Measurements from ENCODE around the gene PAK5. TPM values are rescaled to one million over a fixed set of nuclear protein-coding genes. Genes with fewer than 3 reads are reported as not detected.

PAK5 gene
- total RNA-seq, 4 donors from 2014 or later, result not detected

- Histone ChIP-seq H3K27ac (no peak overlapping the region), H3K27me3 (no peaks in the 10 kb centered on the region), H3K4me3 (no peak overlapping the region), H3K9me3 (no peaks in the 10 kb centered on the region), H3K36me3 (no peaks in the 10 kb centered on the region), H3K4me1 (no peaks in the 10 kb centered on the region)
- intact Hi-C loops (cut with DNase I; ENCODE audit: low total_unique reads), result no loop called here
- 51 to 63% methylated on average over 4 of the region's 4 CpGs for WGBS, 2 donors (ENCODE audit: low coverage in 1 of 2)
- no peak for DNase-seq
- in situ Hi-C loops (cut with MboI; ENCODE audit: low pct_ligation_motif_present in 1 of 4, low pct_unique_long_range_greater_than_20kb in 1 of 4, low sequenced_read_pairs in 3 of 4), result no loop called here
- TF ChIP-seq CTCF (IDR thresholded peaks at IDR 0.05), result no peak
- TF ChIP-seq POLR2A (IDR thresholded peaks at IDR 0.05), result no peak
- TF ChIP-seq EP300 (IDR thresholded peaks at IDR 0.05; ENCODE audit: low read depth), result no peak
- TF ChIP-seq POLR2AphosphoS5 (IDR thresholded peaks at IDR 0.05), result no peak
Measured at GRCh38 chr20:9668381-9668780, 170.5 kb downstream of the PAK5 start.

GRCh38 chr20:9663423-9663822, 175.5 kb downstream of the PAK5 start:
- in situ Hi-C loops (cut with MboI; ENCODE audit: low pct_ligation_motif_present in 1 of 4, low pct_unique_long_range_greater_than_20kb in 1 of 4, low sequenced_read_pairs in 3 of 4) (no loop called here), intact Hi-C loops (cut with DNase I; ENCODE audit: low total_unique reads) (no loop called here)
- DNase-seq, result no peak
- Histone ChIP-seq H3K36me3 (no peaks in the 10 kb centered on the region), H3K4me3 (no peak overlapping the region), H3K4me1 (no peaks in the 10 kb centered on the region), H3K27me3 (no peaks in the 10 kb centered on the region), H3K27ac (no peak overlapping the region), H3K9me3 (no peaks in the 10 kb centered on the region)
- WGBS, 2 donors (ENCODE audit: low coverage in 1 of 2), result 76 to 77% methylated on average over 3 of the region's 3 CpGs
- TF ChIP-seq CTCF (IDR thresholded peaks at IDR 0.05), result no peak

GRCh38 chr20:9660236-9660868, 178.5 kb downstream of the PAK5 start:
- no peaks in the 10 kb centered on the region for H3K4me1 ChIP-seq
- H3K4me3 ChIP-seq, result no peak overlapping the region
- H3K27ac ChIP-seq, result no peak overlapping the region
- in situ Hi-C loops (cut with MboI; ENCODE audit: low pct_ligation_motif_present in 1 of 4, low pct_unique_long_range_greater_than_20kb in 1 of 4, low sequenced_read_pairs in 3 of 4) (no loop called here), intact Hi-C loops (cut with DNase I; ENCODE audit: low total_unique reads) (no loop called here)
- no peaks in the 10 kb centered on the region for H3K9me3 ChIP-seq
- TF ChIP-seq POLR2AphosphoS5 (IDR thresholded peaks at IDR 0.05) (no peak), EP300 (IDR thresholded peaks at IDR 0.05; ENCODE audit: low read depth) (no peak), POLR2A (IDR thresholded peaks at IDR 0.05) (no peak), CTCF (IDR thresholded peaks at IDR 0.05) (no peak)
- WGBS, 2 donors (ENCODE audit: low coverage in 1 of 2), result 42 to 55% methylated on average over 7 to 8 of the region's 8 CpGs
- DNase-seq, result no peak
- no peaks in the 10 kb centered on the region for H3K36me3 ChIP-seq
- H3K27me3 ChIP-seq, result no peaks in the 10 kb centered on the region

GRCh38 chr20:9647741-9648140, 191.1 kb downstream of the PAK5 start:
- Histone ChIP-seq H3K36me3 (no peaks in the 10 kb centered on the region), H3K27me3 (no peaks in the 10 kb centered on the region), H3K27ac (no peak overlapping the region), H3K4me3 (no peak overlapping the region), H3K9me3 (no peaks in the 10 kb centered on the region), H3K4me1 (no peaks in the 10 kb centered on the region)
- in situ Hi-C loops (cut with MboI; ENCODE audit: low pct_ligation_motif_present in 1 of 4, low pct_unique_long_range_greater_than_20kb in 1 of 4, low sequenced_read_pairs in 3 of 4) (no loop called here), intact Hi-C loops (cut with DNase I; ENCODE audit: low total_unique reads) (no loop called here)
- WGBS, 2 donors (ENCODE audit: low coverage in 1 of 2), result 96% methylated on average over 2 of the region's 2 CpGs; no CpG with 5 or more reads in 1 of the 2 donors
- TF ChIP-seq EP300 (IDR thresholded peaks at IDR 0.05; ENCODE audit: low read depth), result no peak
- no peak for TF ChIP-seq POLR2A (IDR thresholded peaks at IDR 0.05)
- TF ChIP-seq CTCF (IDR thresholded peaks at IDR 0.05), result no peak
- TF ChIP-seq POLR2AphosphoS5 (IDR thresholded peaks at IDR 0.05), result no peak
- DNase-seq, result no peak
